ENCODE results near the gene EVA1C.
A peak's percentile ranks its signal among the peaks of the same experiment; 100 is the strongest.
"Not testable (repeated sequence)": the region's sequence is repeated elsewhere in the genome, so short reads cannot be mapped to it uniquely, and the experiment has no call there.

Gene EVA1C

GRCh38 chr21:32412162-32413014 is at the start of gene EVA1C:
Gene EVA1C, plus strand, starts transcription at chr21:32412706. Its CDS starts 148 bp downstream, at chr21:32412854.
- no peak for DNase-seq (ENCODE audit: low read depth in 2 of 2)

- DNase-seq (ENCODE audit: low read depth in 2 of 2): no peak
Observed at GRCh38 chr21:32364387-32364786, 48.1 kb upstream of the EVA1C start.

GRCh38 chr21:32364796-32365195 is 47.7 kb upstream of the EVA1C start:
- DNase-seq (ENCODE audit: low read depth in 2 of 2): no peak

- DNase-seq (ENCODE audit: low read depth in 2 of 2): no peak
Observed at GRCh38 chr21:32366191-32366590, 46.3 kb upstream of the EVA1C start.

- DNase-seq (ENCODE audit: low read depth in 2 of 2): no peak
Observed at GRCh38 chr21:32367158-32367557, 45.3 kb upstream of the EVA1C start.

- no peak for DNase-seq (ENCODE audit: low read depth in 2 of 2)
Observed at GRCh38 chr21:32368386-32368785, 44.1 kb upstream of the EVA1C start.

- DNase-seq (ENCODE audit: low read depth in 2 of 2): not testable (repeated sequence)
Observed at GRCh38 chr21:32368961-32369360, 43.5 kb upstream of the EVA1C start.

GRCh38 chr21:32370998-32371766 is 41.3 kb upstream of the EVA1C start:
- no peak for DNase-seq (ENCODE audit: low read depth in 2 of 2)

- DNase-seq (ENCODE audit: low read depth in 2 of 2): peak in 1 of 2 experiments; percentile 47
Observed at GRCh38 chr21:32371913-32372314, 40.6 kb upstream of the EVA1C start.

GRCh38 chr21:32372755-32373154 is 39.8 kb upstream of the EVA1C start:
- DNase-seq (ENCODE audit: low read depth in 2 of 2): no peak

- DNase-seq (ENCODE audit: low read depth in 2 of 2): no peak
Observed at GRCh38 chr21:32377506-32377905, 35.0 kb upstream of the EVA1C start.

GRCh38 chr21:32377991-32378390 is 34.5 kb upstream of the EVA1C start:
- DNase-seq (ENCODE audit: low read depth in 2 of 2): no peak

- no peak for DNase-seq (ENCODE audit: low read depth in 2 of 2)
Observed at GRCh38 chr21:32378956-32379355, 33.5 kb upstream of the EVA1C start.

GRCh38 chr21:32380940-32381339 is 31.6 kb upstream of the EVA1C start:
- DNase-seq (ENCODE audit: low read depth in 2 of 2): no peak

- DNase-seq (ENCODE audit: low read depth in 2 of 2): no peak
Observed at GRCh38 chr21:32381571-32381970, 30.9 kb upstream of the EVA1C start.

- peak; percentile 56 to 68 for DNase-seq (ENCODE audit: low read depth in 2 of 2)
Observed at GRCh38 chr21:32382108-32382644, 30.3 kb upstream of the EVA1C start.

- DNase-seq (ENCODE audit: low read depth in 2 of 2): no peak
Observed at GRCh38 chr21:32383812-32384211, 28.7 kb upstream of the EVA1C start.

- no peak for DNase-seq (ENCODE audit: low read depth in 2 of 2)
Observed at GRCh38 chr21:32386195-32386870, 26.2 kb upstream of the EVA1C start.

GRCh38 chr21:32387151-32387550 is 25.4 kb upstream of the EVA1C start:
- no peak for DNase-seq (ENCODE audit: low read depth in 2 of 2)

GRCh38 chr21:32388306-32388705 is 24.2 kb upstream of the EVA1C start:
- DNase-seq (ENCODE audit: low read depth in 2 of 2): no peak

GRCh38 chr21:32389337-32390015 is 23.0 kb upstream of the EVA1C start:
- no peak for DNase-seq (ENCODE audit: low read depth in 2 of 2)

Data from fibroblast of skin of left quadriceps (primary cell).